ENCODE results near the gene SAP30BP.

The SAP30BP gene

DNA sequence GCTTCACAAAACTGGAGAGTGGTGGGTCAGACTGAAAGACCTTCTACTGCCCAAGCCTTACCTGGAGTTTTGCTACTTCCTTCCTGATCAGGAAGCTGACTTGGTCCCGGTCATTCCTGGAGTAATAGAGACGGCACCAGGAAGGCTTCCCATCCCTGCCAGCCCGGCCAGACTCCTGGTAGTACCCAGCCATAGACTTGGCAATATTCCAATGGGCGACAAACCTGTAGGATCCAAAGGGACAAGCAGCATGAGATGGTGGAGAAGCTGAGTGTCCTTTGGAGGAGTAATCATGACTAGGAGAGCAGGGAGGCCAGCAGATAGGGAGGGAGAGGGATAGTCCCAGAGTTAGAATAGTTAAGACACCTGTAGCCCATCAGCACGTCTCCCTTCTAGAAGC, 8.9 kb upstream of the SAP30BP start:
- Histone ChIP-seq H3K9me3 (ENCODE audit: control insufficient read depth, insufficient read depth, low read depth, low read length) (no peaks in the 10 kb centered on the region), H3K4me1 (ENCODE audit: control insufficient read depth, insufficient read depth, low read length) (no peaks in the 10 kb centered on the region), H3K27ac (ENCODE audit: extremely low read depth, low read depth, low read length) (no peak overlapping the region), H3K36me3 (ENCODE audit: control insufficient read depth in 2 of 2, insufficient read depth in 1 of 2, low read length in 2 of 2) (peaks cover 68 to 70% of the 10 kb centered on the region in 2 experiments), H3K4me3 (ENCODE audit: low read depth, low read length) (no peak overlapping the region)
- ChIA-PET POLR2A (interaction anchor here (1.6 to 2.0 kb wide), 2 partner anchors 9 to 25 kb away, joined by 4 to 9 read pairs; partner anchors contain the start of genes RECQL5, SAP30BP and SMIM5), CTCF (interaction anchor here (0.7 to 22.8 kb wide), 12 partner anchors 9 to 235 kb away, joined by 3 to 410 read pairs (median 4); partner anchors contain the start of gene SMIM5)
- peak; percentile 48; the same call in 1 of the 2 replicates for TF ChIP-seq SCRT2 (tag by site-specific recombination; IDR thresholded peaks at IDR 0.05)
- TF ChIP-seq ZNF48 (tag by site-specific recombination; IDR thresholded peaks at IDR 0.05): no peak

DNA sequence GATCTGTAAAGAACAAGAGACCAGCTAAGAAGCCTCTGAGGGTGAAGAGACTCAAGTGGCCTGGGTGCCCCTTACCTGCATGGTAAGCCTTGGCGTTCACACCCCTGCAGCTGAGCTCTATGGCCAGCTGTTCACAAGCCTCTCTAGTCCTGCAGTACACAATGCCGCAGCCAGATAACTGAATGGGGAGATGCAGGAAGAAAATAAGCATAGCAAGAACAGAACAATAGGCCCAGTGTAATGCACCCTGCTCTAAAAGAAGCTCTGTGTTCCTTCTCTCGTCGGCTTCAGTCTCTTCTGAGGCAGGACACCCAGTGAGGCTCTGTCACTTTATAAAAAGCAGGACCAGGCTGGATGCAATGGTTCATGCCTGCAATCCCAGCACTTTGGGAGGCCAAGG, 5.6 kb upstream of the SAP30BP start:
- POLR2A ChIA-PET: interaction anchor here (1.1 kb wide), 1 partner anchor 9 kb away, joined by 4 read pairs; no protein-coding TSS in a partner anchor
- Histone ChIP-seq H3K27ac (ENCODE audit: extremely low read depth, low read depth, low read length) (no peak overlapping the region), H3K4me1 (ENCODE audit: control insufficient read depth, insufficient read depth, low read length) (peaks cover 2% of the 10 kb centered on the region; the same call in 1 of the 2 replicates), H3K9me3 (ENCODE audit: control insufficient read depth, insufficient read depth, low read depth, low read length) (no peaks in the 10 kb centered on the region), H3K4me3 (ENCODE audit: low read depth, low read length) (no peak overlapping the region), H3K36me3 (ENCODE audit: control insufficient read depth in 2 of 2, insufficient read depth in 1 of 2, low read length in 2 of 2) (peaks cover 63 to 72% of the 10 kb centered on the region in 2 experiments)
- CTCF ChIA-PET: interaction anchor here (0.6 to 22.8 kb wide), 7 partner anchors 9 to 1188 kb away, joined by 3 to 410 read pairs (median 4); partner anchors contain the start of gene SMIM5
- TF ChIP-seq ZNF473 (tag by site-specific recombination; IDR thresholded peaks at IDR 0.05) (no peak), ZNF791 (tag by site-specific recombination; IDR thresholded peaks at IDR 0.05) (no peak), ZFP41 (tag by site-specific recombination; IDR thresholded peaks at IDR 0.05; ENCODE audit: borderline replicate concordance) (no peak), ZNF449 (tag by site-specific recombination; IDR thresholded peaks at IDR 0.05) (no peak), ZNF292 (tag by site-specific recombination; IDR thresholded peaks at IDR 0.05; ENCODE audit: borderline replicate concordance, low read depth) (no peak), ZNF148 (tag by site-specific recombination; IDR thresholded peaks at IDR 0.05; ENCODE audit: borderline replicate concordance) (no peak), ZNF394 (tag by site-specific recombination; IDR thresholded peaks at IDR 0.05; ENCODE audit: borderline replicate concordance) (no peak), ZNF48 (tag by site-specific recombination; IDR thresholded peaks at IDR 0.05) (no peak), KLF9 (tag by site-specific recombination; IDR thresholded peaks at IDR 0.05; ENCODE audit: low read depth) (no peak)
- TF ChIP-seq, protein P1, sequence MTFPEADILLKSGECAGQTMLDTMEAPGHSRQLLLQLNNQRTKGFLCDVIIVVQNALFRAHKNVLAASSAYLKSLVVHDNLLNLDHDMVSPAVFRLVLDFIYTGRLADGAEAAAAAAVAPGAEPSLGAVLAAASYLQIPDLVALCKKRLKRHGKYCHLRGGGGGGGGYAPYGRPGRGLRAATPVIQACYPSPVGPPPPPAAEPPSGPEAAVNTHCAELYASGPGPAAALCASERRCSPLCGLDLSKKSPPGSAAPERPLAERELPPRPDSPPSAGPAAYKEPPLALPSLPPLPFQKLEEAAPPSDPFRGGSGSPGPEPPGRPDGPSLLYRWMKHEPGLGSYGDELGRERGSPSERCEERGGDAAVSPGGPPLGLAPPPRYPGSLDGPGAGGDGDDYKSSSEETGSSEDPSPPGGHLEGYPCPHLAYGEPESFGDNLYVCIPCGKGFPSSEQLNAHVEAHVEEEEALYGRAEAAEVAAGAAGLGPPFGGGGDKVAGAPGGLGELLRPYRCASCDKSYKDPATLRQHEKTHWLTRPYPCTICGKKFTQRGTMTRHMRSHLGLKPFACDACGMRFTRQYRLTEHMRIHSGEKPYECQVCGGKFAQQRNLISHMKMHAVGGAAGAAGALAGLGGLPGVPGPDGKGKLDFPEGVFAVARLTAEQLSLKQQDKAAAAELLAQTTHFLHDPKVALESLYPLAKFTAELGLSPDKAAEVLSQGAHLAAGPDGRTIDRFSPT (tag by site-specific recombination; IDR thresholded peaks at IDR 0.05): no peak

DNA sequence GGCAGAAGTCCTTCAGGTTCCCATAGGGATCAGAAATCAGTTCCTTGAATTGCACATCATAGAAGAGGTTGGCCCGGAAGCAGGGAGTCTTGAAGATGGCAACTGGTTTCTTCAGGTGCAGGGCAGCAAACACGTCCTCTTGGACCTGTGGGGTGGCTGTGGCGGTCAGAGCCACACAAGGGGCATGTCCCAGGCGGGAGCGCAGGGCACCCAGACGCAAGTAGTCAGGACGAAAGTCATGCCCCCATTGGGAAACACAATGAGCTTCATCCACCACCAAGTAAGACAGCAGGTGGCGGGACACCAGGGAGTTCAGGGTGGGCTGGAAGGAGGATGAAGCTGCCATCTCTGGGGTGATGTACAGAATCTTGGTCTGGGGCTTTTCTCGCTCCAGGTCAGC, 4.6 kb upstream of the SAP30BP start:
- ChIA-PET POLR2A (interaction anchor here (0.6 kb wide), 1 partner anchor 15 kb away, joined by 6 read pairs; no protein-coding TSS in a partner anchor), CTCF (interaction anchor here (1.0 to 22.8 kb wide), 5 partner anchors 10 to 88 kb away, joined by 3 to 410 read pairs (median 11); partner anchors contain the start of gene SMIM5)
- Histone ChIP-seq H3K36me3 (ENCODE audit: control insufficient read depth in 2 of 2, insufficient read depth in 1 of 2, low read length in 2 of 2) (peaks cover 55 to 65% of the 10 kb centered on the region in 2 experiments), H3K9me3 (ENCODE audit: control insufficient read depth, insufficient read depth, low read depth, low read length) (no peaks in the 10 kb centered on the region), H3K27ac (ENCODE audit: extremely low read depth, low read depth, low read length) (no peak overlapping the region), H3K4me1 (ENCODE audit: control insufficient read depth, insufficient read depth, low read length) (peaks cover 2% of the 10 kb centered on the region; the same call in 1 of the 2 replicates), H3K4me3 (ENCODE audit: low read depth, low read length) (no peak overlapping the region)
- TF ChIP-seq ZSCAN30 (tag by site-specific recombination; IDR thresholded peaks at IDR 0.05) (no peak), BCL11A (tag by site-specific recombination; IDR thresholded peaks at IDR 0.05; ENCODE audit: low read depth) (no peak), ZNF138 (tag by site-specific recombination; IDR thresholded peaks at IDR 0.05; ENCODE audit: borderline replicate concordance) (no peak), ZNF354C (tag by site-specific recombination; IDR thresholded peaks at IDR 0.05; ENCODE audit: borderline replicate concordance, low read depth) (no peak), SP7 (tag by site-specific recombination; IDR thresholded peaks at IDR 0.05) (no peak), ZBTB20 (tag by site-specific recombination; IDR thresholded peaks at IDR 0.05) (no peak)
- TF ChIP-seq, protein P2, sequence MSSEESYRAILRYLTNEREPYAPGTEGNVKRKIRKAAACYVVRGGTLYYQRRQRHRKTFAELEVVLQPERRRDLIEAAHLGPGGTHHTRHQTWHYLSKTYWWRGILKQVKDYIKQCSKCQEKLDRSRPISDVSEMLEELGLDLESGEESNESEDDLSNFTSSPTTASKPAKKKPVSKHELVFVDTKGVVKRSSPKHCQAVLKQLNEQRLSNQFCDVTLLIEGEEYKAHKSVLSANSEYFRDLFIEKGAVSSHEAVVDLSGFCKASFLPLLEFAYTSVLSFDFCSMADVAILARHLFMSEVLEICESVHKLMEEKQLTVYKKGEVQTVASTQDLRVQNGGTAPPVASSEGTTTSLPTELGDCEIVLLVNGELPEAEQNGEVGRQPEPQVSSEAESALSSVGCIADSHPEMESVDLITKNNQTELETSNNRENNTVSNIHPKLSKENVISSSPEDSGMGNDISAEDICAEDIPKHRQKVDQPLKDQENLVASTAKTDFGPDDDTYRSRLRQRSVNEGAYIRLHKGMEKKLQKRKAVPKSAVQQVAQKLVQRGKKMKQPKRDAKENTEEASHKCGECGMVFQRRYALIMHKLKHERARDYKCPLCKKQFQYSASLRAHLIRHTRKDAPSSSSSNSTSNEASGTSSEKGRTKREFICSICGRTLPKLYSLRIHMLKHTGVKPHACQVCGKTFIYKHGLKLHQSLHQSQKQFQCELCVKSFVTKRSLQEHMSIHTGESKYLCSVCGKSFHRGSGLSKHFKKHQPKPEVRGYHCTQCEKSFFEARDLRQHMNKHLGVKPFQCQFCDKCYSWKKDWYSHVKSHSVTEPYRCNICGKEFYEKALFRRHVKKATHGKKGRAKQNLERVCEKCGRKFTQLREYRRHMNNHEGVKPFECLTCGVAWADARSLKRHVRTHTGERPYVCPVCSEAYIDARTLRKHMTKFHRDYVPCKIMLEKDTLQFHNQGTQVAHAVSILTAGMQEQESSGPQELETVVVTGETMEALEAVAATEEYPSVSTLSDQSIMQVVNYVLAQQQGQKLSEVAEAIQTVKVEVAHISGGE (tag by site-specific recombination; conservative IDR thresholded peaks at IDR 0.05; ENCODE audit: low read depth): no peak

All from HEK293 (cell line).